ENCODE measurements around the gene LSM7.

LSM7 gene

DNA sequence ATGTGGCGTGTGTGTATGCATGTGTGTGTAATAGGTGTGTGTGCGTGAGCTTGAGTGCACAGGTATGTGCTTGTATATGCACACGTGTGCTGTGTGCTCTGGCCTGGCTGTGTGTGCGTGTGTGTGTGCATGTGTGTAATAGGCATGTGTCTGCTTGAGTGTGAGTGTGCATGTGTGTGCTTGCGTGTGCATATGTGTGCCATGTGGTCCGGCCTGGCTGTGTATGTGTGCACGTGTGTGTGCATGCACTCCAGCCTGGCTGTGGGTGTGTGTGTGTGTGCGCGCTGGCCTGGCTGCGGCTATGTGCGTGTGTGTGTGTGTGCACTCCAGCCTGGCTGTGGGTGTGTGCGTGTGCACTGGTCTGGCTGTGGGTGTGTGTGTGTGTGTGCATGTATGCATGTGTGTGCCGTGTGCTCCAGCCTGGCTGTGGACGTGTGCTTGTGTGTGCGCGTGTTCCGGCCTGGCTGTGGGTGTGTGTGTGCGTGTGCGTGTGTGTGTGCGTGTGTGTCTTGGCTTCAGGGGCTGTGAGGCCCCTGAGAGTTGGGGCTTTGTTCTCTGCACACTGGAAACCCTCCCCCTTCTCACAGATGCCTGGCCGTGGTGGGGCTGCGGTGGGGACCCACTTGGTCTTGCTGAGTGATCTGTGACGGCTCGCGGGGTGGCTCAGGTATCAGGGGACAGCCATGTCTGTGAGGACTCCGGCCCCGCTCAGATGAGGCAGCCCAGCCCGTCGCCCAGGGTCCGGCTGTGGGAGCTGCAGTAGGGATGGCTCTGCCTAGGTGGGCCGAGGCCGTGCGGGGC lies 8.3 kb upstream of the LSM7 start:
- DNase-seq = no peak

DNA sequence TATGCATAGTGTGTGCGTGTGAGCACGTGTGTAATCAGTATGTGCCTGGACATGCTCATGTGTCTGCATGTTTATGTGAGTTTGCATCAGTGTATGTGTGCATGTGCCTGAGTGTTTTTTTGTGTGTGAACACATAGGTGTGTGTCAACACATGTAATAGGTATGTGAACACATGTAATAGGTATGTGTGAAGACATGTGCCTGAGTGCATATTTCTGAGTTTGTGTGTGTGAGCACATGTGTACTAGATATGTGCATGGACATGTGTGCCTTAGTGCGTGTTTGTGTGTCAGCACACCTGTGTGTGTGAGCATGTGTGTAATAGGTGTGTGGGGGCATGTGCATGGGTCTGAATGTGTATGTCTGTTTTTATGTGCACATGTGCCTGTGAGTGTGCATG lies 7.5 kb upstream of the LSM7 start:
- no peak for DNase-seq

DNA sequence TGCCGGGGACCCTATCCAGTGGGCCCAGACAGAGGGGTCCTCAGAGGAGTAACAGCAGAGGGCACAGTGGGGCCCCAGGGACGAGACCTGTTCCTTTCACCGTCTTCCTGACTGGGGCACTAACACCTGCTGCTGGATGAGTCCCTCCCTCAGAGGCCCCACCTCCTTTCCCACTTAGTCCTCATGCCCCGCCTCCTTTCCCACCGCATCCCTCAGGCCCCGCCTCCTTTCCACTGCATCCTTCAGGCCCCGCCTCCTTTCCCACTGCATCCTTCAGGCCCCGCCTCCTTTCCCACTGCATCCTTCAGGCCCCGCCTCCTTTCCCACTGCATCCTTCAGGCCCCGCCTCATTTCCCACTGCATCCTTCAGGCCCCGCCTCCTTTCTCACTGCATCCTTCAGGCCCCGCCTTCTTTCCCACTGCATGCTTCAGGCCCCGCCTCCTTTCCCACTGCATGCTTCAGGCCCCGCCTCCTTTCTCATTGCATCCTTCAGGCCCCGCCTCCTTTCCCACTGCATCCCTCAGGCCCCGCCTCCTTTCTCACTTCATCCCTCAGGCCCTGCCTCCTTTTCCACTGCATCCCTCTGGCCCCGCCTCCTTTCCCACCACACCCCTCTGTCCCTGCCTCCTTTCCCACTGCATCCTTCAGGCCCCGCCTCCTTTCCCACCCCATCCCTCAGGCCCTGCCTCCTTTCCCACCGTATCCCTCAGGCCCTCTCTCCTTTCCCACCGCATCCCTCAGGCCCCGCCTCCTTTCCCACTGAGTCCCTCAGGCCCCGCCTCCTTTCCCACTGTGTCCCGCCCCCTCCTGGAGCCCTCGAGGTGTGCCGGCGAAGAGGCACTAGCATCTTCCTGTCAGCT lies 6.8 kb upstream of the LSM7 start:
- DNase-seq = no peak

DNA sequence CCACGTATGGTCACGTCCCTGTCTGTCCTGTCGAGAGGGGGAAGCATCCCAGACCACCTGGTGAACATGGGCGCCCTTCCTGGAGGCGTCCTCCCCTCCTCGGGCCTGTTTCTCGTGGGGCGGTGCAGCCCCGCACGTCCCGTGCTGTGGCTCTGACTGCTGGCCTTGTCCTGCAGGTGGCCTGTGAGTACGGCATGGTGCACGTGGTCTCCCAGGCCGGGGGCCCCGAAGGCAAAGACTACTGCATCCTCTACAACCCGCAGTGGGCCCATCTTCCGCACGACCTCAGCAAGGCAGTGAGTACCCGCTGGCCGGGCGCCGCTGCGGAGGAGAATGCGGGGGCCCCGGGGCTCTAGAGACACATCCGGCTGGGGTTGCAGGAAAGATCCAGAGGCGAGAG lies 6.0 kb upstream of the LSM7 start:
- no peak for DNase-seq

- no peak for DNase-seq
Measured at GRCh38 chr19:2333807-2334211, 5.4 kb upstream of the LSM7 start.

DNA sequence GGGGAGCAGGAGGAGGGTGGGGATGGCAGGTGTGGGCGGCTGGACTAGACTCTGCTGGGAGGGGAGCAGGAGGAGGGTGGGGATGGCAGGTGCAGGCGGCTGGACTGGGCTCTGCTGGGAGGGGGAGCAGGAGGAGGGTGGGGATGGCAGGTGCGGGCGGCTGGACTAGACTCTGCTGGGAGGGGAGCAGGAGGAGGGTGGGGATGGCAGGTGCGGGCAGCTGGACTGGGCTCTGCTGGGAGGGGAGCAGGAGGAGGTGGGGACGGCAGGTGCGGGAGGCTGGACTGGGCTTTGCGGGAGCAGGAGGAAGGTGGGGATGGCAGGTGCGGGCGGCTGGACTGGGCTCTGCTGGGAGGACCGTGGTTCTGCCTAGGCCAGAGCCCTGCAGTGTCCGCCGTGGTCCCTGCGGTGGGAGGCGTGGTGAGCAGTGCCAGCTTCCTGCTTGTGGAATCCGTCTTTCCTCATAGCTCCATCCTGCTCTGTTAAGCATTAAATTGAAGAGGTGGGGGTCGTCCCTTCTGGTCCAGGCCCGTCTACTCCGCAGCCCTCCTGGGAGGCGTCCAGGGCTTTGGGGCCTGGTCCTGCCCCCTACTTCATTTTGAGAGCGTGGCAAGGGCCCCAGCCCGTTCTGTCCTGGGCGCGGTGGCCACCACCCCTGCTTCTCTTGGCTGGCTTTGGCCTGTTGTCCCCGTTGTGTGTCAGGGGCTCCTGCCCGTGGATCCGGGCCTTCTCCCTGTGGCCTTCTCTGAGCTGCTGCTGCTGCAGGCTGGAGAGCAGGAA lies 4.8 kb upstream of the LSM7 start:
- DNase-seq = no peak

DNA sequence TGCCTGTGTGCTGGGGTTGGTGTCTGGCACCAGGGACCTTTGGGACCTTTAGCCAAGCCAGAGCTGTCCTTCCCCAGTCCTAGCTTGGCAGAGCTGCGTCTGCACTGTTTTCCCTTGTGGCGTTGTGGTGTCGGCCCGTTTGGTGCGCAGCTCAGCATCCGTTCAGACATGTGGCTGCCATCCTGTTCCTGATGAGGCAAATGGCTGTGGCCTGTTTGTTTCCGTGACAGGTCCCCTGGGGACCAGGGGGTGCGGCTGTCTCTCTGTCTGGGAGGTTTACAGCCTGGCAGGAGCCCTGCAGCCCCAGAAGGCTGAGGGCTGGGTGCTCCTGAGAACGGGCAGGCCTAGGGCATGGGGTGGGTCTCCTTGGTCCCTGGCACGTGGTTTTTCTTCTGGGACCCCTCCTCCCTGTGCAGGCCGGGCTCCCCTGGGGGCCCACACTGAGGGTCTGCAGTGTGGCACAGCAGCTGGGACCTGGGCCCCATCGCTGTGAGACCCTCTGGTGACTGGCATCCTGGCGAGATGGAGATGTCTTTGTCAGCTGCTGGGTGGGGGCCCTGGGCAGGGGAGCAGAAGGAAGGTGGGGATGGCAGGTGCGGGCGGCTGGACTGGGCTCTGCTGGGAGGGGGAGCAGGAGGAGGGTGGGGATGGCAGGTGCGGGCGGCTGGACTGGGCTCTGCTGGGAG lies 4.1 kb upstream of the LSM7 start:
- DNase-seq = peak; percentile 83

DNA sequence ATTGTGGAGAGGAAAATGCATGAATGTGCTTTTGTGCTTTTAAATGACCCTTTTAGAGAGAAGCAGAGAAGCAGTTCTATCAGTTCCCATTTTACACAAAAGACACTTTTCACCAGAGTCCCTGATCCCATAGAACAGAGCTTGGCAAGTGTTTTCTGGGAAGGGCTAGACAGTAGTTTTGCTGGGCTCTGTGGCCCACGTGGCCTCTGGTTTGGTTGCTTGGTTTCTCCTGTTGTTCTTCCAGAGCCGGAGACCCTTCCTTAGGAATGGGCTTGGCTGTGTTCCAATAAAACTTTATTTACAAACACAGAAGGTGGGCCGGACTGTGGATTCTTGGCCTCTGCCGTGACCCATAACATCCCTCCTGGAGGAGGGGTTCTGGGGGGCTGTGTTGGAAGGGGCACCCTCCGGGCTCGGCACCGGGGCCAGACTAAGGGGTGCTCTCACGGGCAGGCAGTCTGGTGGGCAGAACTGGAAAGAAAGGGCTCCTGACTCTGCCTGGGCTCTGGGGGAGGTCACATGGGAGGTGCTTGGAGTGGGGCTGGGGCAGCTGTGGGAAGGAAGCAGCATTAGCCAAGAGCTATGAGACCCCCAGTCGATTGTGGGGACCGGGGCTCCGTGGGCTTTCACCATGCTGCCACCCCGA lies 3.3 kb upstream of the LSM7 start:
- no peak for DNase-seq

DNA sequence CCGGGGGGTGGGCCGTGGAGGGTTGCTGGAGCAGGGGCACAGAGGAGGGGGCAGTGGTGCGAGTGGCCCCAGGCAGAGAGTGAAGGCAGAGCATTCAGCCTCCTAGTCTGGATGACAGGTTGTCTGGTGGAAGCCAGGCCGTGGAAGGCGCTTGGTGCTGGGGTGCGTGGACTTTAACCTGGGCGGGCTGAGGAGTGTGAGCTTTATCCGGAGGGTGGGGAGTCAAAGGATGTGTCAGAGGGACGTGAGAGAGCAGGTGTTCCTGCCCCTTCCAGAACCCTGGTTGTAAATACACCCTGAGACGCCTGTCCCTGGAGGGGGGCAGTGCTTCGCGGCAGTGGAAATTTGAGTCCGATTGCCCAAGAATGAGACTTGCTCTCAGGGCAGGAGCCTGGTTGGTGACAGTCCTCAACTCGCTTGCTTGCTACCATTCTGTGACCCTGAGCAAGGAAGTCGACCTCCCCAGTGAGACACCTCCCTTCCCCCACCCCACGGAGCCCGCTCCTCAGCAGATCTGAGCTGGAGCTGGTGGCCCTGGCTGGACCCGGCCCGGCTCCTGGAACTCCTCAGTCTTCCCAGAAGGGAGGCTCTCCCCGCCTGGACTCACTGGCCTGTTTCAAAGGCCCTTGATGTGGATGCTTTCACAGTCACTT lies 2.4 kb upstream of the LSM7 start:
- no peak for DNase-seq

DNA sequence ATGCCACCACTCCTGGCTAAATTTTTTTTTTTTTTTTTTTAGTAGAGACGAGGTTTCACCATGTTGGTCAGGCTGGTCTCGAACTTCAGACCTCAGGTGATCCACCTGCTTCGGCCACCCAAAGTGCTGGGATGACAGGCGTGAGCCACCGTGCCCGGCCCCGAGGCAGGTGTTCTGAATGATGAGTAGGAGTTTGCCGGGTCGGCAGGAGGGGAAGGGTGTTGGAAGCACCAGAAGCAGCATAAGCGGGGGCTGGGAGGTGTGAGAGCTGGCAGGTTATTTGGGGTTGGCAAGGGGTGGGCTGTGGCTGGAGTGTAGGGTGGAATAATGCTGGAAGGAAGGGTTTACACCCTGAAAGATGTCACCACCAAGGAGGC lies 1.9 kb upstream of the LSM7 start:
- DNase-seq = no peak

DNA sequence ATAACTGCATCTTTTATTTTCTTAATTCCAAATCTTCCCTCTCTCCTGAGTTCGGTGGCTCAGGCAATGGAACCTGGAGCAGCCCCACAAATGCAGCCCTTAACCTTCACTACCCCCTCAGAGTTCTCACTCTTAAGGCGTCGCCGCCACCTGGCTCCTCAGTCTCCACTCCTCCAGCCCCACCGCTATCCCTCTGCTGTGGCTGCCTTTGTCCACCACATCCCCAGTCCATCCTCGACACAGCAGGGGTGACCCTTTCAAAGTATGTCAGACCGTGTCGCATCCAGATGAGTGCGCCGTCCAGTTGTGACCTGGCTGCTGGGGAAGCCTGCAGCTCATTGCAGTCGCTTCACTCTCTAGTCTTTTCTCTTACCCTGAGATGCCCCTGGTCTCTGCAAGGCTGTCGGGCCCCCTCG lies 1.1 kb upstream of the LSM7 start:
- DNase-seq = no peak

GRCh38 chr19:2329149-2329478 lies 728 bp upstream of the LSM7 start:
- no peak for DNase-seq

DNA sequence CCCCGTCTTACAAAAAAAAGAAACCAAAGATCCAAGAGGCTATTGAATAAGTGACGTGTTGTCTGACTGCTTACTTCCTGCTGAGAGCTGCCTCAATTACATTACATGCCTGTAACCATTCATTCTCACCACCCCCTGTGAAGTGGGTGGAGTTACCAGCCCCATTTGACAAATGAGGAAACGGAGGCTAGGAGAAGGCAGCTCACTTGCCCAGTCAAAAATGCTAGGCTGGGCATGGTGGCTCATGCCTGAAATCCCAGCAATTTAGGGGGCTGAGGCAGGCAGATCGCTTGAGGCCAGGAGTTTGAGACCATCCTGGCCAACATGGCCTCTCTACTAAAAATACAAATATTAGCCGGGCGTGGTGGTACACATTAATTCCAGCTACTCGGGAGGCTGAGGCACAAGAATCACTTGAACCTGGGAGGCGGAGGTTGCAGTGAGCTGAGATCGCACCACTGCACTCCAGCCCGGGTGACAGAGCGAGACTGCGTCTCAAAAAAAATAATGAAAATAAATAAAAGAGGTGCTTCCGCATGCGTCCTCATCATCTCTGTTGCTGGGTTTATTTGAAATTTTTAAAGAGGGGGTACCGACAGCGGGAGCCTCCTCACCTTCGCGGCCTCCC lies 499 bp downstream of the LSM7 start:
- peak; percentile 75 for DNase-seq

- DNase-seq = no peak
Measured at GRCh38 chr19:2326699-2327360, 1.6 kb downstream of the LSM7 start.

DNA sequence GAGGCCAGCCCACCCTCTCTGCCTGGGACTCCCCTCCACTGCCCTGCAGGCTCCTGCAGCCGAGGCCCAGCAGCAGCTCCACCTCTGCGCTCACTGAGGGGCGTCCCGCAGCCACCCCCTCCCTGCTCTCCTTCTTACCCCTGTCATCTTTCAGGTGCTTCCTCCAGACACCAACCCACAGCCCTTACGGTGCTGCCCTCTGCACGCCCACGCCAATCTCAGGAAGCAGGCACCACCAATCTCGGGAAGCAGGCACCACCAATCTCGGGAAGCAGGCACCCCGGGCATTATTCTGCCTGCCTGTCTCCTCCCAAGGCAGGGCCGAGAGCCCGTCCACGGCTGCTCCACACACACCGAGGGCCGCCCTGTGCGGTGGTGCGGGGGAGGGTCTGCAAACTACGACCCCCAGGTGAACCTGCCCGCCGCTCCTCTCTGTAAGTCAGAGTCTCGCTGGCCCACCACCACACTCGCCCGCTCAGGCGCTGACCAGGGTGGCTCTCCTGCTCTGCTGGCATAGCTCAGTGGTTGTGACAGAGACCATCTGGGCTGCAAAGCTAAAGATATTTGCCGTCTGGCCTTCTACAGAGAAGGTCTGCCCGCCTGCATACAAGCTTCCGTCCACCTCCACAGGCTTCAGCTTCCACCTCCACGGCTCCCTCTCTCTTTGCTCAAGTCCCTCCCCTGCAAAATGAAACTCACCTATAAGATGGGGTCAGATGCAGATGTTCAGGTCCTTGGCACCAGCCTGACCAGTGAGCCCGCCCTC lies 2.9 kb downstream of the LSM7 start:
- no peak for DNase-seq

DNA sequence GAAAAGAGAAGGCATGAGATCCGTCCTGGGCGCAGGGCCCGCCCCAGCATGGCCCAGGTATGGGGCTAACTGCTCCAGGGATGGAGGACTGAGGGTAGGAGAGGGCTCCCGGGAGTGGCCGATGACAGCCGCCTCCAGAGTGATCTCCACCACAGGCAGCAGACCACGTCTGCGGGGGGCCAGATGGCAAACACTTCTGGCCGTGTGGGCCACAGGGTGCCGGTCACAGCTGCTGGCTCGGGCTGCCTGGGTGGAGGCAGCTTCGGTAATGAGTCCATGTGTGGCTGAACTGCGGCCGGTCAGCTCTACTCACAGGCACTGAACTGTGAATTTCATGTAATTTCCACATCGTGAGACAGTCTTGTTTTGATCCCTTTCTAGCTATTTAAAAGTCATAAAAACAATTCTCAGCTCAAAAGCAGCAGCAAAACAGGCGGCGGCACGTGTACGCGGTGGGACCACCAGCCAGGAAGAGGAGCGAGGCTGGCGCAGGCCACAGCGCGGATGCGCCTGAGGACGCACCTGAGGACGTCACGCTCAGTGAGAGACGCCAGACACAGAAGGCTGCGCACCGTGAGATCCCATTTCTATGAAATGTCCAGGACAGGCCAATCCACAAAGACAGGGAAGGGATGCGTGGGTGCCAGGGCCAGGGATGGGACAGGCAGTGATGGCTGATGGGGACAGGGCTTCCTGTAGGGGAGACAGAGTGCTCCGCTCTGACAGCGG lies 4.0 kb downstream of the LSM7 start:
- DNase-seq = peak; percentile 34

DNA sequence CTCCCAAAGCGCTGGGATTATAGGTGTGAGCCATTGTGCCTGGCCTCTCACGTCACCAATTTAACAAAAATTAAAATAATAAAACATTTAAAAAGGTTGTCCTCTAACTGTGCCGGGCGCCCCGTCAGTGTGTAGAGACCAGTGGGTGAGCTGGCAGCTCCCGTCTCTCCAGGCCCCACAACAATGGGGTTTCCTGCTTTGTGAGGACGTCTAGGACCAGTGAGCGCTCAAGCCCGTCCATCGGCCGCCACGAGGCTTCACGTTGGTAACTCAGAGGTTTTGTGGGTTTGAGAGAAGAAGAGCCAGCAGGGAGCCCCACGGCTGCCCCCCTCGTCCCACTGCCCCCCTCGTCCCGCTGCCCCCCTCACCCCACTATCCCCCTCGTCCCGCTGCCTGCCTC lies 4.7 kb downstream of the LSM7 start:
- no peak for DNase-seq

GRCh38 chr19:2321565-2322283 lies 6.7 kb downstream of the LSM7 start:
- DNase-seq = no peak

GRCh38 chr19:2320939-2321338 lies 7.4 kb downstream of the LSM7 start:
- no peak for DNase-seq

Data from CD4-positive, alpha-beta T cell treated with Interferon gamma for 1 hour (primary cell).